Measurements from ENCODE around the gene DHRS4L2.
A peak's percentile ranks its signal among the peaks of the same experiment; 100 is the strongest.
"Not testable (repeated sequence)": the region's sequence is repeated elsewhere in the genome, so short reads cannot be mapped to it uniquely, and the experiment has no call there.

DHRS4L2 gene

DNA sequence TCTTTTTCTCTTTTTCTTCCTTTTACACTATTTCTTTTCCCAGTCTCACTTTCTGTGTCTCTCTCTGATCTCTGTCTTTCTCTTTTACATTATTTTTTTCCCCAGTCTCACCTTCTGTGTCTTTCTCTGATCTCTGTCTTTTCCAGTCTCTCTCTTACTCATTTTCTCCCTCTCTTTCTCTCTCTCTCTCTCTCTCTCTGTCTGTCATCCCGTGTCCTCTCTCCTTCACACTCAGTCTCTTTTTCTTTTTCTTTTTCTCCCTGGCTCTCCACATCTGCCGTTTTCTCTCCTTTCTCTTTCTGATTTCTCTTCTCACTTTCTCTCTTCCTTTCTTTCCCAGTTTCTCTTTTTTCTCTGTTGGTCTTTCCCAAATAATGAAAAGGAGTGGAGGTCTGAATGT is 22.3 kb downstream of the DHRS4L2 start:
- no peak for DNase-seq
- intact Hi-C loops (cut with DNase I), result no loop called here

DNA sequence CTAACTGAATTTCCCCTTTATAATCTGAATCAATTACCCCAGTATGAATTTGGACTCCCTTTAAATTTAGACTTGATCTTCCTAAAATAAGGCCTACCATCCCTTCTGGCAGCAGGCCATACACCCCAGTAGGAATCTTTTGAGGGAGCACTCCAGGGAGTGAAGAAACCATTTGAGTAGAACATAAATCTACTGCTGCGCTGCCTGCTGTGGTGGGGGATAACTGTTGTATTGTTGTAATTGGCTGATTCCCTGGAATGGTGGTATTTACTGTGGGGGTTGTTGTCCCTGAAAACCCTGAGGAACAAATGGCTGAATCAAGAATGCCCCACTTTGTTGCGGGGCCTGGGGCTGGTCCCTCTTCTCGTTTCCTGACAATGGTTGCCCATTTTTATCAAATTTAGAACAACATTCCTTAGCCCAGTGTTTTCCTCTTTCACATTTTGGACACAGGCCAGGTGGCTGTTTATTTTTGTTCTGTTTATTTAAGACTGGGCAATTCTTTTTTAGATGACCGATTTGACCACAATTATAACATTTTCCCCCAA is 24.1 kb downstream of the DHRS4L2 start:
- intact Hi-C loops (cut with DNase I); DNase-seq: not testable (repeated sequence)

GRCh38 chr14:24013654-24014514 is 25.2 kb downstream of the DHRS4L2 start:
- intact Hi-C loops (cut with DNase I), result loop anchor here (2.0 kb wide), 1 partner anchor 39 kb away; no protein-coding TSS in a partner anchor

GRCh38 chr14:24015745-24016144 is 27.0 kb downstream of the DHRS4L2 start:
- DNase-seq, result not testable (repeated sequence)
- intact Hi-C loops (cut with DNase I), result loop anchor here (2.0 kb wide), 1 partner anchor 41 kb away; no protein-coding TSS in a partner anchor

More at GRCh38 chr14:24013654-24014514, 25.2 kb downstream of the DHRS4L2 start:
- DNase-seq, result peak in 25 of 42 donors; percentile 15 to 87 (median 55)

- intact Hi-C loops (cut with DNase I); DNase-seq: not testable (repeated sequence)
Measured at GRCh38 chr14:24018978-24019377, 30.2 kb downstream of the DHRS4L2 start.

DNA sequence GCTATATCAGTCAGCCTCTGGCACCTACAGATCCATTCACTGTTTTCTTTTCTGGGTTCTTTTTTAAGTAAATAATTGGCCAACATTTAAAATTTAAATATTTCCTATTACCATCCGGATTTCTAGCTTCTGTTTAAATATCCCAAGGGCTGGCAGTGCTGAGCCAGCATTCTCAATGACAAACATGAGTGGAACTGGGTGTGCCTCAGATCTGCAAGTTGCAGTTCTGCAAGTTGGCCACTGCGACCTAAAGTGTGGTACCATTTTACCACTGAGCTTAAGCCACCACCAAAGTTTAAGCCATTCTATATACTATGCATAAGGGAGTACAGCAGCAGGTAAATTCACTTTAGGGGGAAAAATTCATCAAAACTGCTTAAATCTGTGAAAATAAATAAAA is 31.2 kb downstream of the DHRS4L2 start:
- DNase-seq; intact Hi-C loops (cut with DNase I): not testable (repeated sequence)

- intact Hi-C loops (cut with DNase I); DNase-seq: not testable (repeated sequence)
Measured at GRCh38 chr14:24020520-24020919, 31.8 kb downstream of the DHRS4L2 start.

GRCh38 chr14:24024939-24025418 is 36.2 kb downstream of the DHRS4L2 start:
- DNase-seq; intact Hi-C loops (cut with DNase I): not testable (repeated sequence)

- DNase-seq; intact Hi-C loops (cut with DNase I): not testable (repeated sequence)
Measured at GRCh38 chr14:24029687-24030086, 41.0 kb downstream of the DHRS4L2 start.

- intact Hi-C loops (cut with DNase I); DNase-seq: not testable (repeated sequence)
Measured at GRCh38 chr14:24031331-24031730, 42.6 kb downstream of the DHRS4L2 start.

- intact Hi-C loops (cut with DNase I), result no loop called here
- DNase-seq, result peak in 25 of 42 donors; percentile 30 to 85 (median 53)
Measured at GRCh38 chr14:24032727-24033418, 44.1 kb downstream of the DHRS4L2 start.

- DNase-seq; intact Hi-C loops (cut with DNase I): not testable (repeated sequence)
Measured at GRCh38 chr14:24035769-24036168, 47.0 kb downstream of the DHRS4L2 start.

DNA sequence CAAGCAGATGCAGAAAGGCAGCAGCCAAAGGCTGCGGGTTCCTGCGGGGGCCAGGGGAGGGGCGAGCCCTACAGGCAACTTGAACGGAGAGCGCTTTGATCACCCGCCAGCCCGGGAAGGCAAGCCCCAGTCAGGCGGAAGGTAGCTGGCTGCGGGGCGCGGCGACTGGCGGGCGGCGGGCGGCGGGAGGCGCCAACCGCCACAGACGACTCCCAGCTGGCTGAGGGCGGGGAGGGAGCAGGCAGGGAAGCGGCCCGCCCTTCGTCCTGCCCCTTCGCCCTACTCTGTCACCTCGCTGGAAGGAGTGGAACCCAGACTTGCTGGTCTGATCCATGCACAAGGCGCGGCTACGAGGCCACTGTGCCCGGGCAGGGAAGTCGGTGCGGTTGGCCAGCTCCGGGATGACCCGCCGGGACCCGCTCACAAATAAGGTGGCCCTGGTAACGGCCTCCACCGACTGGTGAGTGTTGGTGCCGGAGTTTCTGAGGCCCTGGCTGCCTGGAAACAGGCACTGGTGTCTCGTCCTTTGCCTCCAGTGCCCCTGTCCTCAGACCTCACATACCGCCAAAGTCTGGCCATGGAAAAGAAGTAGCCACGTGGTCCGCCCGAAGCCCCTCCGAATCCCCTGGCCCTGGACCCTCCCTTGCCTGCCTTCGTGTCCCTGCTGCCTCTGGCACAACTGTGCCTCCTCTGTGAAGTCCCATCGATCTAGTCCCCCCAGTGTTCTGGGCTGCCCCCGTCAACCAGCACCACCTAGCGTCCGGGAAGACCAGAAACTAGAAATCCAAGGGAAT is 47.6 kb downstream of the DHRS4L2 start:
- intact Hi-C loops (cut with DNase I), result no loop called here
- DNase-seq, result peak; percentile 65 to 93 (median 86)

- intact Hi-C loops (cut with DNase I), result not testable (repeated sequence)
Measured at GRCh38 chr14:24036963-24037657, 48.4 kb downstream of the DHRS4L2 start.

GRCh38 chr14:24037658-24038037 is 48.9 kb downstream of the DHRS4L2 start:
- intact Hi-C loops (cut with DNase I), result no loop called here
- DNase-seq, result peak in 2 of 42 donors; percentile 34 to 53

More at GRCh38 chr14:24036963-24037657, 48.4 kb downstream of the DHRS4L2 start:
- not testable (repeated sequence) for DNase-seq

DNA sequence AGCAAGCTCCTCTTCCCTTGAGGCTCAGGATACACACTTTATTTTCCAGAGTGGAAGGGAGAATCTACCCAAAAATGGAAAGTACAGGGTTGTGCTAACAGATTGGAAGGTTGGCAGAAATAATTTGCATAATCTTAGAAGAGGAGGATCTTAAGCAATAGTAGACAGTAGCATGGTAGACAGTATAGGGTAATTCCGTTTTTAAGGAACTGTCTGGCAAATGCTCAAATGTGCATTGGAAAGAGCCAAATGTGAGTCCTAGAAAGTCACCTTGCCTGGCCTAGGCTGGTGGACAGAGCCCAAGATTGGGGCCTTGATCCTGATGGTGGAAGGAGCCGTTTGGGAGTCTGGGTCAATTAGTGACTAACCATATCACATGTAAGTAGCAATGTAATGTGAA is 50.0 kb downstream of the DHRS4L2 start:
- intact Hi-C loops (cut with DNase I), result no loop called here
- no peak for DNase-seq

DNA sequence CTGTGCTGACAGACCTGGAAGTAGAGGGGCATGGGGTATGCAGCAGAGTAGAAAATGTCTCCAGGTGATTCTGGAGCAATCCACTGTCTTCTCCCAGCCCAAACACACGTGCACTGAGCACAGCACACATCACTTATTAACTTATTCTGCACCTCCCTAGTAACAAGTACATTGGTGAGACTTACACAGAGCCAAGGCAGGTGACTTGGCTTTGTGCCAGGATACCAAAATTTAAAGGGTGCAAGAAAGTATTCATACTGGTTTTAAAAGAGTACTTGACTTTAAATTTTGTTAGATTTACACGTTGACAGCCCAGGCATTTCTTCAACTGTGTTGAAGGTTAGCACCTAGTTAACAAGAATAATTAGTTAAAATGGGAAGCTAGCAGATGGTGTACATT is 52.0 kb downstream of the DHRS4L2 start:
- intact Hi-C loops (cut with DNase I), result no loop called here
- no peak for DNase-seq

GRCh38 chr14:24042746-24043145 is 54.0 kb downstream of the DHRS4L2 start:
- intact Hi-C loops (cut with DNase I), result no loop called here
- DNase-seq, result no peak

All from head of caudate nucleus (tissue), 42 donors.